Tibial nerve (tissue), 4 donors: ENCODE data around the gene PRKCZ. TPM values are rescaled to one million over a fixed set of nuclear protein-coding genes. Genes with fewer than 3 reads are reported as not detected.

Experiments used
- DNase-seq, 2 donors: peaks; one replicate each; pipeline ENCODE4 v3.0.0-alpha.2; 2019; ENCODE audit warnings: low spot score in 2 of 2
- H3K27ac ChIP-seq, 4 donors: fragments of 200-600 bp; sonication (generic) in 3 of 4; one replicate each; pipeline ENCODE4 v1.5.1; 2017 to 2019; ENCODE audit warnings: mild to moderate bottlenecking in 1 of 4
- H3K27me3 ChIP-seq, 2 donors: fragments of 200-600 bp; sonication (generic) in 1 of 2; one replicate each; pipeline versions ENCODE4 v1.5.1 to v1.6.0; 2017 to 2019
- H3K36me3 ChIP-seq, 3 donors: fragments of 200-600 bp; sonication (generic); one replicate each; pipeline ENCODE4 v1.5.1; 2018 to 2019
- H3K4me1 ChIP-seq, 4 donors: fragments of 200-600 bp; sonication (generic) in 3 of 4; one replicate each; pipeline ENCODE4 v1.5.1; 2017 to 2019
- H3K4me3 ChIP-seq, 4 donors: fragments of 200-600 bp; sonication (generic) in 3 of 4; one replicate each; pipeline ENCODE4 v1.5.1; 2017 to 2019; ENCODE audit warnings: mild to moderate bottlenecking in 1 of 4, moderate library complexity in 1 of 4
- H3K9me3 ChIP-seq, 4 donors: fragments of 200-600 bp; sonication (generic) in 3 of 4; one replicate each; pipeline ENCODE4 v1.5.1; 2017 to 2019
- CTCF ChIP-seq, 5 experiments: fragments of 200-600 bp in 3 of 5; fragments of 450-650 bp in 2 of 5; sonication (generic) in 3 of 5; IDR thresholded peaks; one replicate each; pipeline ENCODE4 v1.5.1; 2016 to 2019; ENCODE audit warnings: antibody characterized with exemption in 5 of 5, mild to moderate bottlenecking in 3 of 5, moderate library complexity in 2 of 5
- EP300 ChIP-seq, 2 donors: sonication (generic); formaldehyde crosslinking; IDR thresholded peaks; one replicate each; pipeline ENCODE4 v1.6.1; 2017; ENCODE audit warnings: antibody characterized with exemption in 2 of 2, mild to moderate bottlenecking in 1 of 2
- POLR2A ChIP-seq, 2 donors: fragments of 450-650 bp; IDR thresholded peaks; one replicate each; pipeline ENCODE4 v1.6.1; 2017; ENCODE audit warnings: antibody characterized with exemption in 2 of 2, mild to moderate bottlenecking in 2 of 2, moderate library complexity in 2 of 2
- WGBS, 2 donors: methylation state at CpG; one replicate each; pipeline ENCODE4 v1.1.5; 2018; 5-methylcytosine and 5-hydroxymethylcytosine counted together
- total RNA-seq, 4 donors: library from RNA; depleted of rRNA; stranded (reverse); fragments of >200 nt; gene quantifications; one replicate each; pipeline ENCODE4 v1.1.0, GENCODE V29; 2016

The PRKCZ gene
- total RNA-seq, 4 donors from 2014 or later: 2.0 to 3.9 (median 2.8) TPM

DNA sequence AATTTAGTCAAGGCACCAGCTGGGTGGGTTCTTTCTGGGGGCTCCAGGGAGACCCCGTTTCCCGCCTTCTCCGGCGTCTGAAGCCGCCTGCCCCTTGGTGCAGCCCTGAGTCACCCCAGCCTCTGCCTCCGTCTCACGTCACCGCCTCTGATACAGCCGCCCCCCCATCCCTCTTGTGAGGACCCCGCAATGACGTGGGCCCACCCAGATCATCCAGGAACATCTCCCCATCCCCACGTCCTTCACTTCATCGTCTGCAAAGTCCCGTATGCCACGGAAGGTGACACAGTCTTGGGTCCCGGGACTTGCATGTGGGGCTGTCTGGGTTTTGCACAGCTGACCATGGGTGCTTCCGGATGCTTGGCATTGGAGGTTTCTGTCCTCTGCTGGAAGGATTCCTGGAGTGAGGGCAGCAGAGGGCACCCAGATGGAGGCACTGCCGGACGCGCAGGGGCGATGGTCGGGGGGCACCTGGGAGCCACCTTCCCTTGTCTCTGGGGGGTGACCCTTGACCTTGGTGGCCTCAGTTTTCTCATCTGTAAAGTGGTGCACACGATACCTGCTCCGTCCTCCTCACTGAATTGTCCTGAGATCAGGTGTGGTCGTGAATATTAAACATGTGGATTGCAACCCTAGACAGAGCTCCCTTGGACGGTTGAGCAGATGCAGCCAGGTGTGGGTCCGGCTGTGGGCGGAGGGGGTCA is 58.8 kb downstream of the PRKCZ start:
- no peaks in the 10 kb centered on the region for H3K9me3 ChIP-seq
- DNase-seq: no peak
- 75 to 82% methylated on average over 23 to 25 of the region's 28 CpGs for WGBS, 2 donors
- no peak overlapping the region for H3K27ac ChIP-seq
- H3K27me3 ChIP-seq: peaks cover 0 to 22% of the 10 kb centered on the region in 2 donors
- no peaks in the 10 kb centered on the region for H3K36me3 ChIP-seq
- no peak overlapping the region for H3K4me3 ChIP-seq
- no peaks in the 10 kb centered on the region for H3K4me1 ChIP-seq
- TF ChIP-seq POLR2A (IDR thresholded peaks at IDR 0.05) (no peak), CTCF (IDR thresholded peaks at IDR 0.05) (no peak), EP300 (IDR thresholded peaks at IDR 0.05) (no peak)

DNA sequence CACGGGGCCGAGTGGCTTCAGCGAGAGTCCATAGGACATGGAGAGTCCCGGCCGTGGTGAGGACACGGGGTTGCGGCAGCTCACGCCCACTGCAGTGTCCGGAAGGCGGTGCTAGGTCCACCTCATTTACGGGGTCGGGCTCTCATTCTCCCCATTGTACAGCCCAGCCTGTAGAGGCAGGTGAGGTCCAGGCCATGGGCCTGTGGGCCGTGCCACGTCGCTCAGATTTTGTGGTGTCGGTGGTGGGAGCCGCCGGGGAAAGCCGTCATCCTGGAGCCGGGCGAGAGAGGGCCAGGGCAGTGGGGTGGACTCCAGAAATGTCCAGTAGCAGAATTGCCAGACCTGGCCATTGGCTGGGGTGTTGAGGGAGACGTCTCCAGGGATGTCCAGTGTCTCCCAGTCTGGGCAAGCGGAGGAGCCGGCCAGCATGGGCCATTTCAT is 59.4 kb downstream of the PRKCZ start:
- no peak overlapping the region for H3K4me3 ChIP-seq
- no peaks in the 10 kb centered on the region for H3K36me3 ChIP-seq
- H3K27ac ChIP-seq: no peak overlapping the region
- no peak for TF ChIP-seq EP300 (IDR thresholded peaks at IDR 0.05)
- TF ChIP-seq CTCF (IDR thresholded peaks at IDR 0.05): no peak
- TF ChIP-seq POLR2A (IDR thresholded peaks at IDR 0.05): no peak
- peaks cover 0 to 16% of the 10 kb centered on the region in 2 donors for H3K27me3 ChIP-seq
- H3K9me3 ChIP-seq: no peaks in the 10 kb centered on the region
- DNase-seq: no peak
- WGBS, 2 donors: 88 to 90% methylated on average over 16 to 21 of the region's 24 CpGs
- no peaks in the 10 kb centered on the region for H3K4me1 ChIP-seq

- peaks cover 0 to 18% of the 10 kb centered on the region in 2 donors for H3K27me3 ChIP-seq
- no peaks in the 10 kb centered on the region for H3K36me3 ChIP-seq
- WGBS, 2 donors: 88 to 95% methylated on average over 12 to 14 of the region's 18 CpGs
- DNase-seq: no peak
- no peaks in the 10 kb centered on the region for H3K9me3 ChIP-seq
- H3K27ac ChIP-seq: no peak overlapping the region
- no peaks in the 10 kb centered on the region for H3K4me1 ChIP-seq
- no peak overlapping the region for H3K4me3 ChIP-seq
- TF ChIP-seq CTCF (IDR thresholded peaks at IDR 0.05) (no peak), EP300 (IDR thresholded peaks at IDR 0.05) (no peak), POLR2A (IDR thresholded peaks at IDR 0.05) (no peak)
Observed at GRCh38 chr1:2110191-2110737, 60.1 kb downstream of the PRKCZ start.

- H3K9me3 ChIP-seq: no peaks in the 10 kb centered on the region
- no peak for DNase-seq
- TF ChIP-seq CTCF (IDR thresholded peaks at IDR 0.05) (no peak), EP300 (IDR thresholded peaks at IDR 0.05) (no peak), POLR2A (IDR thresholded peaks at IDR 0.05) (no peak)
- H3K36me3 ChIP-seq: no peaks in the 10 kb centered on the region
- H3K4me1 ChIP-seq: no peaks in the 10 kb centered on the region
- no peak overlapping the region for H3K4me3 ChIP-seq
- 84 to 87% methylated on average over 28 of the region's 28 CpGs for WGBS, 2 donors
- no peak overlapping the region for H3K27ac ChIP-seq
- H3K27me3 ChIP-seq: peaks cover 0 to 25% of the 10 kb centered on the region in 2 donors
Observed at GRCh38 chr1:2110738-2111673, 60.8 kb downstream of the PRKCZ start.
